ENCODE measurements around the gene E2F2.

DNA sequence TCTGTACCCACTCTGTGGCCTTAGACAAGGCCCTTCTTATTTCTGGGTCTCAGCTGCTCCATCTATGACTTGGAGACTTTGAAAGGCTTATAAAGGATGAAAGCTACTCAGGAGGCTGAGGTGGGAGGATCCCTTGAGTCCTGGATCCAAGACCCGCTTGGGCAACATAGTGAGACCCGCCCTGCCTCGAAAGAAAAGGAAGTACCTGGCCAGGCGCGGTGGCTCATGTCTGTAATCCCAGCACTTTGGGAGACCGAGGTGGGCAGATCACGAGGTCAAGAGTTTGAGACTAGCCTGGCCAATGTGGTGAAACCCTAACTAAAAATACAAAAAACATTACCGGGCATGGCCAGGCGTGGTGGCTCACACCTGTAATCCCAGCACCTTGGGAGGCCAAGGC lies 14.8 kb upstream of the E2F2 start:
- TF ChIP-seq, protein P1, sequence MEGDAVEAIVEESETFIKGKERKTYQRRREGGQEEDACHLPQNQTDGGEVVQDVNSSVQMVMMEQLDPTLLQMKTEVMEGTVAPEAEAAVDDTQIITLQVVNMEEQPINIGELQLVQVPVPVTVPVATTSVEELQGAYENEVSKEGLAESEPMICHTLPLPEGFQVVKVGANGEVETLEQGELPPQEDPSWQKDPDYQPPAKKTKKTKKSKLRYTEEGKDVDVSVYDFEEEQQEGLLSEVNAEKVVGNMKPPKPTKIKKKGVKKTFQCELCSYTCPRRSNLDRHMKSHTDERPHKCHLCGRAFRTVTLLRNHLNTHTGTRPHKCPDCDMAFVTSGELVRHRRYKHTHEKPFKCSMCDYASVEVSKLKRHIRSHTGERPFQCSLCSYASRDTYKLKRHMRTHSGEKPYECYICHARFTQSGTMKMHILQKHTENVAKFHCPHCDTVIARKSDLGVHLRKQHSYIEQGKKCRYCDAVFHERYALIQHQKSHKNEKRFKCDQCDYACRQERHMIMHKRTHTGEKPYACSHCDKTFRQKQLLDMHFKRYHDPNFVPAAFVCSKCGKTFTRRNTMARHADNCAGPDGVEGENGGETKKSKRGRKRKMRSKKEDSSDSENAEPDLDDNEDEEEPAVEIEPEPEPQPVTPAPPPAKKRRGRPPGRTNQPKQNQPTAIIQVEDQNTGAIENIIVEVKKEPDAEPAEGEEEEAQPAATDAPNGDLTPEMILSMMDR (IDR thresholded peaks at IDR 0.05 in 8 of 11, conservative IDR thresholded peaks at IDR 0.05 in 3 of 11), result no peak
- TF ChIP-seq POLR2AphosphoS5 (IDR thresholded peaks at IDR 0.05) (no peak), POLR2A (IDR thresholded peaks at IDR 0.05) (no peak)

Measured in spleen (tissue), 7 donors.